HepG2 (cell line): Measurements from ENCODE around the gene ATP6V0A1. TPM values are rescaled to one million over a fixed set of nuclear protein-coding genes. Genes with fewer than 3 reads are reported as not detected.
A peak's percentile ranks its signal among the peaks of the same experiment; 100 is the strongest.

Experiments
- CBX5 ChIP-seq: sonication (generic); formaldehyde crosslinking; IDR thresholded peaks from 2 replicates; pipeline ENCODE4 v1.4.0; 2020; ENCODE audit warnings: missing genetic modification reagents, borderline replicate concordance
- CEBPZ ChIP-seq: IDR thresholded peaks from 2 replicates; pipeline ENCODE4 v1.6.1; 2012; ENCODE audit warnings: low read length, improper control_type of control experiment
- CENPX ChIP-seq: sonication (generic); formaldehyde crosslinking; IDR thresholded peaks from 2 replicates; pipeline ENCODE4 v1.9.0; 2021; ENCODE audit warnings: mild to moderate bottlenecking, missing genetic modification reagents, moderate library complexity
- DMAP1 ChIP-seq: IDR thresholded peaks from 2 replicates; pipeline ENCODE4 v1.6.1; 2016
- DRAP1 ChIP-seq: IDR thresholded peaks from 2 replicates; pipeline ENCODE4 v1.6.1; 2016; ENCODE audit warnings: missing genetic modification reagents, missing compliant biosample characterization
- EZH2 ChIP-seq: conservative IDR thresholded peaks from 2 replicates; pipeline ENCODE4 v1.6.1; 2012; ENCODE audit warnings: mild to moderate bottlenecking, low read depth, low read length, moderate library complexity
- FIP1L1 ChIP-seq: fragments of 200-400 bp; formaldehyde crosslinking; IDR thresholded peaks from 2 replicates; pipeline ENCODE4 v1.6.1; 2018; ENCODE audit warnings: low read depth, mild to moderate bottlenecking, low read length, moderate library complexity, borderline replicate concordance; ENCODE audit not compliant: insufficient read depth
- FOSL2 ChIP-seq: sonication (generic); formaldehyde crosslinking; IDR thresholded peaks from 2 replicates; pipeline ENCODE4 v1.4.0; 2020; ENCODE audit warnings: missing genetic modification reagents
- FOXP1 ChIP-seq, 2 experiments: fragments of 450-650 bp in 1 of 2; IDR thresholded peaks; 2 replicates each; pipeline ENCODE4 v1.6.1; 2017 to 2018; ENCODE audit warnings: antibody characterized with exemption in 1 of 2
- IKZF1 ChIP-seq: fragments of 450-650 bp; IDR thresholded peaks from 2 replicates; pipeline ENCODE4 v1.7.1; 2016
- KAT8 ChIP-seq: IDR thresholded peaks from 2 replicates; pipeline ENCODE4 v1.6.1; 2016; ENCODE audit warnings: missing genetic modification reagents, missing compliant biosample characterization
- NPAS2 ChIP-seq: sonication (generic); formaldehyde crosslinking; IDR thresholded peaks from 2 replicates; pipeline ENCODE4 v1.8.0; 2022; ENCODE audit warnings: mild to moderate bottlenecking, missing genetic modification reagents, borderline replicate concordance
- NR2F6 ChIP-seq, 2 experiments: IDR thresholded peaks; 2 replicates each; pipeline ENCODE4 v1.6.1; 2016; ENCODE audit warnings: antibody characterized with exemption in 1 of 2, mild to moderate bottlenecking in 1 of 2
- PTBP1 ChIP-seq: fragments of 200-400 bp; formaldehyde crosslinking; IDR thresholded peaks from 2 replicates; pipeline ENCODE4 v1.6.1; 2018; ENCODE audit warnings: low read length, low read depth; ENCODE audit not compliant: poor library complexity, severe bottlenecking
- ZBTB49 ChIP-seq: sonication (generic); formaldehyde crosslinking; IDR thresholded peaks from 2 replicates; pipeline ENCODE4 v1.4.0; 2020; ENCODE audit warnings: missing genetic modification reagents, borderline replicate concordance
- ZNF136 ChIP-seq: sonication (generic); formaldehyde crosslinking; IDR thresholded peaks from 2 replicates; pipeline ENCODE4 v1.8.1; 2022; ENCODE audit warnings: low read depth, mild to moderate bottlenecking, moderate library complexity, missing genetic modification reagents
- ZNF30 ChIP-seq: sonication (generic); formaldehyde crosslinking; IDR thresholded peaks from 2 replicates; pipeline ENCODE4 v1.5.0; 2020; ENCODE audit warnings: mild to moderate bottlenecking, missing genetic modification reagents
- ZNF558 ChIP-seq: sonication (generic); formaldehyde crosslinking; IDR thresholded peaks from 2 replicates; pipeline ENCODE4 v1.9.0; 2022; ENCODE audit warnings: mild to moderate bottlenecking, missing genetic modification reagents, borderline replicate concordance
- ZNF841 ChIP-seq: sonication (generic); formaldehyde crosslinking; IDR thresholded peaks from 2 replicates; pipeline ENCODE4 v1.8.1; 2023; ENCODE audit warnings: missing genetic modification reagents, borderline replicate concordance
- polyA plus RNA-seq, 8 experiments: library from polyadenylated mRNA; depleted of rRNA in 3 of 8; stranded (reverse) in 7 of 8; unstranded in 1 of 8; fragments of >200 nt; fragmentation: Illumina TruSeq in 4 of 8; extraction: Trizol in 4 of 8; gene quantifications; 2 replicates each; pipeline versions ENCODE4 v1.2.1 to v1.2.3, GENCODE V29; 2011 to 2016; ENCODE audit warnings: low read depth in 4 of 8, missing spikeins in 1 of 8, mixed read lengths in 1 of 8; ENCODE audit not compliant: insufficient read depth in 1 of 8
- total RNA-seq, 5 experiments: library from RNA; depleted of rRNA; stranded (reverse); fragments of >200 nt; fragmentation: Illumina TruSeq; extraction: Trizol; gene quantifications; 2 replicates each; pipeline ENCODE4 v1.2.3, GENCODE V29; 2016; ENCODE audit warnings: low read depth in 1 of 5
- TF ChIP-seq, protein P1 (sequence below): sonication (generic); formaldehyde crosslinking; IDR thresholded peaks from 2 replicates; pipeline ENCODE4 v1.5.0; 2020; ENCODE audit warnings: missing genetic modification reagents

Gene ATP6V0A1
- total and polyA plus RNA-seq, 2 of the 13 experiments (the other 11 are each of a cell fraction or from before 2014, with no cell fraction given), result 27.9 to 54.1 TPM

DNA sequence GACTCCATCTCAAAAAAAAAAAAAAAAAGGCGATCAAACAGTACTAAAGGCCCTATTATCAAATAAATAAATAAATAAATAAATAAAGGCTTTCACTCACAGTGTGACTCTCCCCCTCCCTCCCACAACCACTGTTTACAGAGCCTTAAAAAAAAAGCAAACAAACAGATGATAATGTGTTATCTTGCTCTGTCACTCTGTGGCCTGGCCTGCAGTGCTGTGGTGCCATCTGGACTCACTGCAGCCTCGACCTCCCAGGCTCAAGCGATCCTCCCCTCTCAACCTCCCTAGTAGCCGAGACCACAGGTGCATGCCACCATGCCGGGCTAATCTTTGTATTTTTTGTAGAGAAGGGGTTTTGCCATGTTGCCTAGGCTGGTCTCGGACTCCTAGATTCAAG, 69.3 kb downstream of the ATP6V0A1 start (continued):
- no peak for TF ChIP-seq ZBTB49
- no peak for TF ChIP-seq CBX5 (CRISPR knock-in tag)
- TF ChIP-seq ZNF136 (CRISPR knock-in tag), result no peak
- TF ChIP-seq, protein P1, sequence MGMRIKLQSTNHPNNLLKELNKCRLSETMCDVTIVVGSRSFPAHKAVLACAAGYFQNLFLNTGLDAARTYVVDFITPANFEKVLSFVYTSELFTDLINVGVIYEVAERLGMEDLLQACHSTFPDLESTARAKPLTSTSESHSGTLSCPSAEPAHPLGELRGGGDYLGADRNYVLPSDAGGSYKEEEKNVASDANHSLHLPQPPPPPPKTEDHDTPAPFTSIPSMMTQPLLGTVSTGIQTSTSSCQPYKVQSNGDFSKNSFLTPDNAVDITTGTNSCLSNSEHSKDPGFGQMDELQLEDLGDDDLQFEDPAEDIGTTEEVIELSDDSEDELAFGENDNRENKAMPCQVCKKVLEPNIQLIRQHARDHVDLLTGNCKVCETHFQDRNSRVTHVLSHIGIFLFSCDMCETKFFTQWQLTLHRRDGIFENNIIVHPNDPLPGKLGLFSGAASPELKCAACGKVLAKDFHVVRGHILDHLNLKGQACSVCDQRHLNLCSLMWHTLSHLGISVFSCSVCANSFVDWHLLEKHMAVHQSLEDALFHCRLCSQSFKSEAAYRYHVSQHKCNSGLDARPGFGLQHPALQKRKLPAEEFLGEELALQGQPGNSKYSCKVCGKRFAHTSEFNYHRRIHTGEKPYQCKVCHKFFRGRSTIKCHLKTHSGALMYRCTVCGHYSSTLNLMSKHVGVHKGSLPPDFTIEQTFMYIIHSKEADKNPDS, result no peak
- TF ChIP-seq ZNF841 (CRISPR knock-in tag), result no peak
- no peak for TF ChIP-seq ZNF558 (CRISPR knock-in tag)
- no peak for TF ChIP-seq EZH2
- TF ChIP-seq NPAS2 (CRISPR knock-in tag), result no peak
- no peak for TF ChIP-seq PTBP1
- no peak for TF ChIP-seq IKZF1
- peak; percentile 25; the same call in 1 of the 2 replicates for TF ChIP-seq FOSL2
- no peak for TF ChIP-seq FOXP1 (IDR thresholded peaks at IDR 0.05)
- peak; percentile 96 for TF ChIP-seq FOXP1 (CRISPR knock-in tag; IDR thresholded peaks at IDR 0.05)
- no peak for TF ChIP-seq DMAP1 (CRISPR knock-in tag)
- TF ChIP-seq CENPX (CRISPR knock-in tag), result no peak
- no peak for TF ChIP-seq CEBPZ
- 0 out of 2 replicates have a peak, but pooled peaks have one; percentile 16 for TF ChIP-seq NR2F6 (IDR thresholded peaks at IDR 0.05)
- TF ChIP-seq NR2F6 (CRISPR knock-in tag; IDR thresholded peaks at IDR 0.05), result 0 out of 2 replicates have a peak, but pooled peaks have one; percentile 20
- TF ChIP-seq KAT8 (CRISPR knock-in tag), result no peak
- no peak for TF ChIP-seq DRAP1 (CRISPR knock-in tag)
- no peak for TF ChIP-seq FIP1L1
- TF ChIP-seq ZNF30 (CRISPR knock-in tag), result no peak
